Measurements from ENCODE around the gene MYL5. TPM values are rescaled to one million over a fixed set of nuclear protein-coding genes. Genes with fewer than 3 reads are reported as not detected.

The MYL5 gene, protein sequence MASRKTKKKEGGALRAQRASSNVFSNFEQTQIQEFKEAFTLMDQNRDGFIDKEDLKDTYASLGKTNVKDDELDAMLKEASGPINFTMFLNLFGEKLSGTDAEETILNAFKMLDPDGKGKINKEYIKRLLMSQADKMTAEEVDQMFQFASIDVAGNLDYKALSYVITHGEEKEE
- 10 to 100 TPM; 19.3 to 21.4 TPM for total RNA-seq

DNA sequence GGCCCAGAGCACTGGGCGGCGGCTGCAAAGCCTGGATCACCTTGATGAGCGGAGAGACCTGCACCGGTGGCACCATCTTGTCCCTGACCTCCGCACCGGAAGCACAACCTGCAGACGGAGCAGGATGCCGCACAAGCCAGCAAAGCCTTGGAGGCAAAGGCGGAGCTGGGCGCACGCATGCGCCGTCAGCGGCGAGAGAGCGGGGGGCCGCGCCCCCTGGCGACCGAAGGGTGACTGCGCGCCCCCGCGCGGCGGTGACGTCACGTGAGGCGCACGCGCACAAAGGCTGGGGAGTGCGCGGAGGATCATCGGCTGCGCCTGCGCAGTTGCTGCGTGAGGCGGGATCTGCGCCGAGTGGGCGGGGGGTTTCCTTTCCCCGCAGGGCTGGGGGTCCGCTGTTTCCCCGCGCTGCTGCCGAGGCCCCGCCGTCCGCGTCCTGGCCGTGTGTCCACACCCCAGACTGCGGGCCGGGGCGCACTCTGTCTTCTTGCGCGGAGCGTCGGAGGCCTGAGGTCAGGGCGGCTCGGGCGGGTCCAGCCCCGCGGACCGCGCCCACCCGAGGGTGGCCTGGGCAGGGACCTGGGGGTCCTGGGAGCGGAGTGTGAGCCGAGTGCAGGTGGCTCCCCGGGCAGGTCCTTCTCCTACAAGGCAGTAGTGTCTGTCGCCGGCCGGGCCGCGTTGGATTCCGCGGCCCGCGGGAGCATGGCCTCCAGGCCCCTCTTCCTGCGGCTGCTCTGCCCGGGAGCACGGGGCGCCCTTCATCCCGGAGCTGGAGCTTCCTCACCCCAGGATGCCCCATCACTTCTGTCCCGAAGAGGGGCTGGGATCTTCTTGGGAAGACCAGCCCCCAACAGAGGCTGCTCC, at the start of gene MYL5, which contains the start of gene ATP5ME:
MYL5 (plus strand) TSS at position 371 of the 864 bp plus-strand sequence. CDS start 3,485 bp downstream, outside the sequence.
ATP5ME (minus strand) TSS at position 105 of the 864 bp plus-strand sequence; CDS start at position 76, 29 bp downstream.

DNA sequence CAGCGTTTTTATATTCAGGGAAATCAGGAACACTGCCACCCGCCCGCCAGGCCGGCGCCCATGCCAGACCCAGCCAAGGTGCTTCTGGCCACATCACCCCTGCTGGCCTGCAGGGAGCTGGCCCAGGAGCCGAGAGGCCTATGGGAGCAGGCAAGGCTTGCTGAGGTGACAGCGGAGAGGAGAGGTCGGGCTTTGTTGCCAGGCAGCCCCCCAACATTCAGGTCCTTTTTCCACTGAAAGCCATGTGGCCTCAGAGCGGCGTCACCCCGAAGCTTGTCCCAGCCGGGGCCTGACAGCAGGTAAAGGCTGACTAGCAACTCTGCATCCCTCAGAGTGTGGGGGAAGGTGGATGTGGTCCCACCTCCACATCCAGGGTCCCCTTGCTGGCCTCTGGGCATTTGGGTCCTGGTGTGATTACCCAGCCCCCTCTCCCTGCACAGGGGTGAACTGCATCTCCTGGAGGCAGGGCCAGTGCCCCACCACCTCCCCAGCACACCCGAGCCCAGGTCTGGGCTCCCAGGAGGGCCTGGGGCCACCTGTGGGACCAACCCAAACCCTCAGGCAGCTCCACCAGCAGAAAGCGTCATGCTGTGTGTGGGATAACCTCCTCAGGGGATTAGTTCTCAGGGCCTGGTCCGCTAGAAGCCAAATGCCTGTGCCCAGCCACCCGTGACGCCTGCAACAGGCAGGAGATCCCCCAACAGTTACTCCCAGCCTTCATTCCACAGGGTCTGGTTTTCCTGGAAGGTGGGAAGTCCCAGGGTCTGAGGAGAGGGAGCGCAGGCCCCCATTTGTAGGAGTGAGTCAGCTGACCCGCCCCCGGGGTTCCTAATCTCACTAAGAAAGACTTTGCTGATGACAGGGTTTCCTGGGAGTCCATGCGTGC, 49.4 kb upstream of the MYL5 start, which contains the start of gene PDE6B:
PDE6B (plus strand) TSS at position 869 of the 886 bp plus-strand sequence. CDS start 54 bp downstream, outside the sequence.

DNA sequence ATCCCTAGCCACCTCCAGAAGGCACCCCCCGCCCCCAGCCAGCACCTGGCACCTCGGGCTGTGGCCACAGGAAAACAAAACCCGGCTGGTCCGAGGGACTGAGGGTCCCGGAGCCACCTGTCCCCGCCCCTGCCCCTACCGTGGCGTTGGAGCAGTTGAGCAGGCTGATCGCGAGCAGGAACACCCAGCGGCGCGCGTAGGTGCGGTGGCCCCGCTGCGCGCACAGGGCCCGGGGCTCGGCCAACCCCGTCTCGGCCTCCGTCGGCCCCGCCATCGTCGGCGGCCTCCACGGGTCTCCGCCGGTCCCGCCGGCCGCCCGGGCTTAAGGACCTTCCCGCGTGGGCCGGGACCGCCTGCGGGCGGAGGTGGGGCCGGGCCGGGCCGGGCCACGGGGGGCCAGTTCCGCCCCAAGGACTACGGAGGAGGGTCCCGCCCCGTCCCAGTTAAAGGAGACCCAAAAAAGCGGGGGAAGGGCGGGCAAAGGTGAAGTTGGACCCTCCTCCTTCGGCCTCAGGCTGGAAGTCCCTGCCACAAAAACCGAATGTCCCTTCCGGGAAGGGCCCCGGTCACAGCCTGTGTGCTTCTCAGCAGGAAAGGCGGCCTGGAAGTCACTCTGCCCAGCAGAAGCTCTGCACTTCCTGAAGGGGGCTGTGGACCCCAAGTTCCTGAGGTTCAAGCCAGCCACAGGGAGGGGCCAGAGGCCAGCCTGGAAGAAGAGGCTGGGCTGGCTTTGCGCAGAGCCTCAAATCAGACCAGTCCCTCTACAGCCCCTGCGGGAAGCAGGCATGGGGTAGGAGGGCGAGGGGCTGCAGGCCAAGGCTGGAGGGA, 14.7 kb downstream of the MYL5 start, which contains the start of gene SLC49A3:
SLC49A3 (minus strand) TSS at position 298 of the 828 bp plus-strand sequence; CDS start at position 274, 24 bp downstream.

DNA sequence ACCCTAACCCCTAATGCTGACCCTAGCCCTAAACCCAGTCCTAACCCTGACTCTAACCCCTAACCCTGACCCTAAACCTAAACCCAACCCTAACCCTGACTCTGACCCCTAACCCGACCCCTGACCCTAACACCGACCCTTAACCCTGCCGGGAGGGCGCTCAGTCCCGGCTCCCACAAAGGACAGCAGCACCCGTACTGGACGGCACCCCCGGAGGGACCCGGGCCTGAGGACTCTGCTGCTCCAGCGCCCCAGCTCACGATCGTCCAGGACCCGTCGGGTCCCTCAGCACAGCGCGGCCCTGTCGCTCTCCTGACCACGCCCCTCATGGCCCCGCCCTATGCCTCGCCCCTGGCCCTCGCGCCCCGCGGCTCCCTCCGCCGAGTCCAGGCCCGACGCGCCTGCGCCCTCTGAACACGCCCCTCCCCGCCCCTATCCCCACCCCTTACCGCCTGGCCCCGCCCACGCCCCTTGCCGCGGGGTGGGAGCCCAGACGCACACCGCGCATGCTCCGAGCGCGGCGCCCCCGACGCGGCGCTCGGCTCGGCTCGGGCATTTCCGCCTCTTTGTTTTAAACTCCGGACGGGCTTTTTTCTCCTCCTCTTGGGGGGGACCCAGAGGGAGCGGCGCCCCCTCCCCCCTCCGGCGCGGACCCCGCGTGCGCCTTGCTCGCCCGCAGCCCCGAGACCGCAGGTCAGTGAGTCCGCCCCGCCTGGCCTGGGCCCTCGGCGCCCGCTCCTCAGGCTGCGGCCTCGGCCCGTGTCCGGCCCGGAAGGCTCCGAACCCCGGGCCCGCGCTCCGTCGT, 31.1 kb downstream of the MYL5 start, which contains the start of gene PCGF3:
PCGF3 (plus strand) TSS at position 555 of the 805 bp plus-strand sequence. CDS start 27,849 bp downstream, outside the sequence.

Other genes with a start within 250 kb of the MYL5 start
- 10 to 100 TPM; 39.7 to 40.3 TPM for gene ZNF721, start 175.4 kb upstream of the MYL5 start, total RNA-seq
- 10 to 100 TPM; 61.4 to 62.0 TPM for gene PIGG, start 175.3 kb upstream of the MYL5 start, total RNA-seq
- not detected for gene TMEM271, start 98.2 kb upstream of the MYL5 start, total RNA-seq
- gene PDE6B, start 49.0 kb upstream of the MYL5 start, total RNA-seq = 10 to 100 TPM; 19.2 to 19.3 TPM
- gene ATP5ME, start 266 bp upstream of the MYL5 start, total RNA-seq = 100 to 1,000 TPM; 221 to 227 TPM
- under 1 TPM; 0.30 to 0.31 TPM for gene SLC49A3, start 14.6 kb downstream of the MYL5 start, total RNA-seq
- 10 to 100 TPM; 54.1 to 54.9 TPM for gene PCGF3, start 31.3 kb downstream of the MYL5 start, total RNA-seq
- 1 to 10 TPM; 2.5 to 2.6 TPM for gene CPLX1, start 151.6 kb downstream of the MYL5 start, total RNA-seq

Data from activated naive CD4-positive, alpha-beta T cell treated with anti-CD3 and anti-CD28 coated beads, Interleukin-2, amount 10 ng/mL, durations not matched to agents 5 hours and 36 hours (primary cell).